ENCODE measurements around the gene MARCO.

Gene MARCO

GRCh38 chr2:118922254-118922653 is 19.7 kb upstream of the MARCO start:
- Histone ChIP-seq H3K4me1 (ENCODE audit: low read length) (no peaks in the 10 kb centered on the region), H4K20me1 (ENCODE audit: insufficient read depth, low read length) (no peaks in the 10 kb centered on the region), H3K27me3 (ENCODE audit: low read depth, low read length) (peaks cover 28% of the 10 kb centered on the region), H2AFZ (ENCODE audit: low read depth, low read length) (no peak overlapping the region), H3K36me3 (replicated peaks; ENCODE audit: low read depth, low read length) (no peaks in the 10 kb centered on the region), H3K79me2 (ENCODE audit: low read length) (no peaks in the 10 kb centered on the region), H3K9ac (ENCODE audit: low read length) (no peak overlapping the region), H3K27ac (ENCODE audit: low read length) (no peak overlapping the region), H3K4me3 (ENCODE audit: low read length) (no peak overlapping the region), H3K4me2 (ENCODE audit: low read length) (no peak overlapping the region), H3K9me3 (ENCODE audit: insufficient read depth, low read length) (no peaks in the 10 kb centered on the region)
- TF ChIP-seq CTCF (IDR thresholded peaks at IDR 0.05; ENCODE audit: low read depth, low read length) = no peak
- no peak for TF ChIP-seq EZH2phosphoT487 (IDR thresholded peaks at IDR 0.05; ENCODE audit: low read depth)

DNA sequence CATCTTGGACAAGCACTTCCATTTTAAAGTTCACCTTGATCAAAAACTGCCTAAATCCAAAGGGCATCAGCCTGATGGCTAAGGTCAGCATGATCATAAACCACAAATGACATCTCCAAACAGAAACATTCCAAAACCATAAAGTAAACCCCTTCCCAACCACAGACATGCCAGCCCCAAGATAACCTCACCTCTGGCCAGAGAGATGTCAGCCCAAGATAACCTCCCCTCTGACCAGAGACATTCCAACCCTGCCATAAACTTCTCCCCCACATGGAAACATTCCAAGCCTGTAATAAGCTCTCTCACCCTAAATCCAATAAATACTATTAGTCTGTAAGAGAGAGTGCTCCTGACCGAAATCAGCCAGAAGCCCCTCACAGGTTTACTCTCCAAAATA is 18.6 kb upstream of the MARCO start:
- H3K27me3 ChIP-seq (ENCODE audit: low read depth, low read length) = peaks cover 32% of the 10 kb centered on the region
- H3K36me3 ChIP-seq (replicated peaks; ENCODE audit: low read depth, low read length) = no peaks in the 10 kb centered on the region
- H2AFZ ChIP-seq (ENCODE audit: low read depth, low read length) = no peak overlapping the region
- H3K79me2 ChIP-seq (ENCODE audit: low read length) = no peaks in the 10 kb centered on the region
- H3K4me1 ChIP-seq (ENCODE audit: low read length) = no peaks in the 10 kb centered on the region
- TF ChIP-seq CTCF (IDR thresholded peaks at IDR 0.05; ENCODE audit: low read depth, low read length) = no peak
- no peak for TF ChIP-seq EZH2phosphoT487 (IDR thresholded peaks at IDR 0.05; ENCODE audit: low read depth)
- H4K20me1 ChIP-seq (ENCODE audit: insufficient read depth, low read length) = no peaks in the 10 kb centered on the region
- no peak overlapping the region for H3K4me3 ChIP-seq (ENCODE audit: low read length)
- H3K9ac ChIP-seq (ENCODE audit: low read length) = no peak overlapping the region
- no peak overlapping the region for H3K4me2 ChIP-seq (ENCODE audit: low read length)
- H3K9me3 ChIP-seq (ENCODE audit: insufficient read depth, low read length) = no peaks in the 10 kb centered on the region
- H3K27ac ChIP-seq (ENCODE audit: low read length) = no peak overlapping the region

- H3K36me3 ChIP-seq (replicated peaks; ENCODE audit: low read depth, low read length) = no peaks in the 10 kb centered on the region
- H3K27me3 ChIP-seq (ENCODE audit: low read depth, low read length) = peaks cover 36% of the 10 kb centered on the region
- no peak overlapping the region for H3K4me2 ChIP-seq (ENCODE audit: low read length)
- H2AFZ ChIP-seq (ENCODE audit: low read depth, low read length) = no peak overlapping the region
- H4K20me1 ChIP-seq (ENCODE audit: insufficient read depth, low read length) = no peaks in the 10 kb centered on the region
- no peak for TF ChIP-seq EZH2phosphoT487 (IDR thresholded peaks at IDR 0.05; ENCODE audit: low read depth)
- no peak for TF ChIP-seq CTCF (IDR thresholded peaks at IDR 0.05; ENCODE audit: low read depth, low read length)
- no peak overlapping the region for H3K9ac ChIP-seq (ENCODE audit: low read length)
- H3K27ac ChIP-seq (ENCODE audit: low read length) = no peak overlapping the region
- H3K9me3 ChIP-seq (ENCODE audit: insufficient read depth, low read length) = no peaks in the 10 kb centered on the region
- no peak overlapping the region for H3K4me3 ChIP-seq (ENCODE audit: low read length)
- no peaks in the 10 kb centered on the region for H3K79me2 ChIP-seq (ENCODE audit: low read length)
- H3K4me1 ChIP-seq (ENCODE audit: low read length) = no peaks in the 10 kb centered on the region
Observed at GRCh38 chr2:118925476-118925875, 16.5 kb upstream of the MARCO start.

GRCh38 chr2:118925981-118926380 is 16.0 kb upstream of the MARCO start:
- Histone ChIP-seq H3K9me3 (ENCODE audit: insufficient read depth, low read length) (no peaks in the 10 kb centered on the region), H3K4me2 (ENCODE audit: low read length) (no peak overlapping the region), H3K9ac (ENCODE audit: low read length) (no peak overlapping the region), H3K4me3 (ENCODE audit: low read length) (no peak overlapping the region), H3K36me3 (replicated peaks; ENCODE audit: low read depth, low read length) (no peaks in the 10 kb centered on the region), H3K27me3 (ENCODE audit: low read depth, low read length) (peaks cover 36% of the 10 kb centered on the region), H3K79me2 (ENCODE audit: low read length) (no peaks in the 10 kb centered on the region), H3K27ac (ENCODE audit: low read length) (no peak overlapping the region), H2AFZ (ENCODE audit: low read depth, low read length) (no peak overlapping the region), H3K4me1 (ENCODE audit: low read length) (no peaks in the 10 kb centered on the region), H4K20me1 (ENCODE audit: insufficient read depth, low read length) (no peaks in the 10 kb centered on the region)
- TF ChIP-seq CTCF (IDR thresholded peaks at IDR 0.05; ENCODE audit: low read depth, low read length) (no peak), EZH2phosphoT487 (IDR thresholded peaks at IDR 0.05; ENCODE audit: low read depth) (no peak)

Measured in OCI-LY3 (cell line).